Nephron progenitor cell (in vitro differentiated cells): ENCODE measurements around the gene CPEB4.
A peak's percentile ranks its signal among the peaks of the same experiment; 100 is the strongest.

Experiments
- DNase-seq: peaks from one replicate; pipeline ENCODE4 v3.0.0; 2021
- H3K27ac Mint-ChIP-seq: 2 replicates; pipeline ENCODE4 v1.8.0; 2021; ENCODE audit warnings: mild to moderate bottlenecking, moderate library complexity, mixed read lengths
- H3K27me3 Mint-ChIP-seq: 2 replicates; pipeline ENCODE4 v1.8.0; 2021; ENCODE audit warnings: mild to moderate bottlenecking, low read depth, mixed read lengths; ENCODE audit not compliant: poor library complexity
- H3K36me3 Mint-ChIP-seq: 2 replicates; pipeline ENCODE4 v1.8.0; 2021; ENCODE audit warnings: low read depth, mixed read lengths
- H3K4me1 Mint-ChIP-seq: 2 replicates; pipeline ENCODE4 v1.8.0; 2021; ENCODE audit warnings: mixed read lengths
- H3K4me3 Mint-ChIP-seq: 2 replicates; pipeline ENCODE4 v1.8.0; 2021; ENCODE audit warnings: mild to moderate bottlenecking, moderate library complexity, mixed read lengths
- H3K9me3 Mint-ChIP-seq: 2 replicates; pipeline ENCODE4 v1.8.0; 2021; ENCODE audit warnings: mild to moderate bottlenecking, moderate library complexity, mixed read lengths
- CTCF ChIP-seq: fragments of 200-600 bp; sonication (generic); IDR thresholded peaks from 2 replicates; pipeline ENCODE4 v1.5.0; 2021; ENCODE audit warnings: antibody characterized with exemption

Gene CPEB4

GRCh38 chr5:173885054-173885443, 3.1 kb upstream of the CPEB4 start:
- Mint-ChIP-seq H3K27ac (no peak overlapping the region), H3K9me3 (no peaks in the 10 kb centered on the region), H3K4me3 (no peak overlapping the region), H3K27me3 (peaks cover 23% of the 10 kb centered on the region), H3K4me1 (peaks cover 59% of the 10 kb centered on the region), H3K36me3 (no peaks in the 10 kb centered on the region)
- DNase-seq: no peak
- TF ChIP-seq CTCF: no peak

GRCh38 chr5:173885475-173886010, 2.6 kb upstream of the CPEB4 start:
- no peak overlapping the region for H3K4me3 Mint-ChIP-seq
- peaks cover 26% of the 10 kb centered on the region for H3K27me3 Mint-ChIP-seq
- peaks cover 59% of the 10 kb centered on the region for H3K4me1 Mint-ChIP-seq
- H3K27ac Mint-ChIP-seq: no peak overlapping the region
- TF ChIP-seq CTCF: no peak
- no peaks in the 10 kb centered on the region for H3K36me3 Mint-ChIP-seq
- no peaks in the 10 kb centered on the region for H3K9me3 Mint-ChIP-seq
- DNase-seq: no peak

- no peaks in the 10 kb centered on the region for H3K9me3 Mint-ChIP-seq
- TF ChIP-seq CTCF: no peak
- peak overlapping the region; percentile 31 for H3K4me3 Mint-ChIP-seq
- H3K27ac Mint-ChIP-seq: no peak overlapping the region
- peaks cover 28% of the 10 kb centered on the region for H3K27me3 Mint-ChIP-seq
- no peaks in the 10 kb centered on the region for H3K36me3 Mint-ChIP-seq
- no peak for DNase-seq
- H3K4me1 Mint-ChIP-seq: peaks cover 64% of the 10 kb centered on the region
These were observed 2.0 kb upstream of the CPEB4 start for GRCh38 chr5:173886150-173886549.

GRCh38 chr5:173888473-173889131, 453 bp downstream of the CPEB4 start:
- Mint-ChIP-seq H3K4me3 (peak overlapping the region; percentile 91), H3K27me3 (peaks cover 31% of the 10 kb centered on the region), H3K4me1 (peaks cover 67% of the 10 kb centered on the region), H3K36me3 (no peaks in the 10 kb centered on the region), H3K9me3 (no peaks in the 10 kb centered on the region), H3K27ac (no peak overlapping the region)
- TF ChIP-seq CTCF: no peak
- peak; percentile 30 for DNase-seq

GRCh38 chr5:173890195-173890991, 2.2 kb downstream of the CPEB4 start:
- peak; percentile 16 for DNase-seq

More at GRCh38 chr5:173890195-173890991, 2.2 kb downstream of the CPEB4 start:
- no peak for TF ChIP-seq CTCF
- H3K27ac Mint-ChIP-seq: no peak overlapping the region
- peaks cover 61% of the 10 kb centered on the region for H3K4me1 Mint-ChIP-seq
- H3K27me3 Mint-ChIP-seq: peaks cover 31% of the 10 kb centered on the region
- peak overlapping the region; percentile 91 for H3K4me3 Mint-ChIP-seq
- H3K36me3 Mint-ChIP-seq: no peaks in the 10 kb centered on the region
- no peaks in the 10 kb centered on the region for H3K9me3 Mint-ChIP-seq
